Esophagus muscularis mucosa (tissue), 3 donors: Measurements from ENCODE around the gene BMPR1A.

Experiments used
- CTCF ChIP-seq, 3 experiments: fragments of 200-600 bp in 2 of 3; fragments of 450-650 bp in 1 of 3; sonication (generic) in 2 of 3; IDR thresholded peaks; one replicate each; pipeline ENCODE4 v1.5.1; 2017 to 2019; ENCODE audit warnings: antibody characterized with exemption in 3 of 3, mild to moderate bottlenecking in 2 of 3, moderate library complexity in 1 of 3
- POLR2A ChIP-seq: fragments of 450-650 bp; IDR thresholded peaks from one replicate; pipeline ENCODE4 v1.6.1; 2017; ENCODE audit warnings: antibody characterized with exemption, moderate library complexity, mild to moderate bottlenecking, low read depth

GRCh38 chr10:86943316-86944030 lies 187.1 kb downstream of the BMPR1A start:
- no peak for TF ChIP-seq CTCF (IDR thresholded peaks at IDR 0.05)
- no peak for TF ChIP-seq POLR2A
